Measurements from ENCODE around the gene IFNAR1.
"Not testable (repeated sequence)": the region's sequence is repeated elsewhere in the genome, so short reads cannot be mapped to it uniquely, and the experiment has no call there.

The IFNAR1 gene

GRCh38 chr21:33377221-33377920 is 52.6 kb downstream of the IFNAR1 start:
- no peak for DNase-seq (ENCODE audit: low read depth in 2 of 2)

DNA sequence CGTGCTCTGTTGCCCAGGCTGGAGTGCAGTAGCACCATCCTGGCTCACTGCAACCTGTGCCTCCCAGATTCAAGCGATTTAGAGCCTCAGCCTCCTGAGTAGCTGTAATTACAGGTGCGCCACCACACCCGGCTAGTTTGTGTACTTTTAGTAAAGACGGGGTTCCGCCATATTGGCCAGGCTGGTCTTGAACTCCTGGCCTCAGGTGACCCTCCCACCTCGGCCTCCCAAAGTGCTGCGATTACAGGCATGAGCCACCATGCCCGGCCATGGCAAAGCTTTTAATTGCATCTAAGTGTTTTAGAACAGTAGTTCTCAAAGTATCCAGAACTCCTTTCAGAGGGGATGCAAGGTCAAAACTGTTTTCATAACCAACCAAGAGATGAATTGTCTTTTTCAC is 53.3 kb downstream of the IFNAR1 start:
- DNase-seq (ENCODE audit: low read depth in 2 of 2): no peak

DNA sequence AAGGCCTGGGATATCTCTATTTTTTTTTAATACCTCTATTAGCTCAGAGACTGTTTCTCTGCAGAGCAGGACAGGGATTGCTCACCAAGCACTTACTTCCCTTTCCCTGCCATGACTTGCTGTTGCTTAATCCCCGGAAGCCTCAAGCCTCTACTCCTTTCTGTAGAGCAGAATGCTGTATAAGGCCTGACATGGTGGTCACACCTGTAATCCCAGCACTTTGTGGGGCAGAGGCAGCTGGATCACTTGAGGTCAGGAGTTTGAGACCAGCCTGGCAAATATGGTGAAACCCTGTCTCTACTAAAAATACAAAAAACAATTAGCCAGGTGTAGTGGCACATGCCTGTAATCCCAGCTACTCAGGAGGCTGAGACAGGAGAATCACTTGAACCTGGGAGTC is 55.2 kb downstream of the IFNAR1 start:
- DNase-seq (ENCODE audit: low read depth in 2 of 2): not testable (repeated sequence)

GRCh38 chr21:33380483-33380998 is 55.8 kb downstream of the IFNAR1 start:
- peak; percentile 84 to 92 for DNase-seq (ENCODE audit: low read depth in 2 of 2)

GRCh38 chr21:33381381-33381780 is 56.6 kb downstream of the IFNAR1 start:
- DNase-seq (ENCODE audit: low read depth in 2 of 2): not testable (repeated sequence)

GRCh38 chr21:33383056-33383888 is 58.5 kb downstream of the IFNAR1 start:
- peak; percentile 62 for DNase-seq (ENCODE audit: low read depth in 2 of 2)

DNA sequence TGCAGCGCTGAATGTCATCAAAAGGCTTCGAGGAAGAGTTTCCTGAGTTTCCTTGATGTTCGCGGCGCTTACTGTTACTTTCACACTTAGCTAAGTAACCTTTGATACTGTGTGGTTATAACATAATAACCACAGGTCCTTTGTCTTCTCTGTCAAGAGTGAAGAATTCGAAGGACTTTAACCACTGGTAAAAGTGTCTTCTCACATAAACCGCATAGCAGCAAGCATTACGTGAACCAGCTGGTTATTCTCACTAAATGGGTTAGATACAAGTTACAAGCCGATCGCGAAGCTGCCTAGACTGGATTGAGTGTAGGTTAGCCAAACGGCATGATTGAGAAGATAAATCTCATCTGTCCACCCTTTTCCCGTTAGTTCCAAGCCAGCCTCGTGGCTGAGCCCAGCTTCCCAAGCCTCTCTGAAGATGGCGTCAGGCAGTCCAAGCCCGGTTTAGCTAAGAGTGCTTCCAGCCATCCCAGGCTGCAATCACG is 60.1 kb downstream of the IFNAR1 start:
- DNase-seq (ENCODE audit: low read depth in 2 of 2): peak in 1 of 2 donors; percentile 28

DNA sequence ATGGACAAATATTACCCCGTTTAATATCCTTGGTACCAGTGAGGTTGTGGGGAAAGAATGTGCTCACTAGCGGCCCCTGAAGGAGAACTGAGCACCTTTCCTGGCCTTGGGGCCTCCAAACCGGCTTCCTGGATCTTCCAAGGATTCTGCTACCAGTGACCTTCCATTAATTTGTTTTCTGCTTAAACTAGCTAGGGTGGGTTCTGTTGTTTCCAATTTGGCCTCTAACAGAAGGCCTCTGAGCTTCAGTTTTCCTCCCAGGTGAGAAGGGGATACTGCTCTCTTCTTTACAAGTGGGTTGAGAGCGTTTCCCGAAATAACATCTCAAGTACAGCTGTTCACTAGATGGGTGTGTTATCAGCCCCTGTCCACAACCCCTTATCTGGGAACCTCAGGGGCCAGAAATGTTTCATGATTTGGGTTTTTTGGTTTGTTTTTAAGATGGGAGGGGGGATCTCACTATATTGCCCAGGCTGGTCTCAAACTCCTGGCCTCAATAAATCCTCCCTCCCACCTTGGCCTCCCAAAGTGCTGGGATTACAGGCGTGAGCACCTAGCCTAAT is 61.5 kb downstream of the IFNAR1 start:
- DNase-seq (ENCODE audit: low read depth in 2 of 2): no peak

GRCh38 chr21:33387294-33387693 is 62.5 kb downstream of the IFNAR1 start:
- no peak for DNase-seq (ENCODE audit: low read depth in 2 of 2)

DNA sequence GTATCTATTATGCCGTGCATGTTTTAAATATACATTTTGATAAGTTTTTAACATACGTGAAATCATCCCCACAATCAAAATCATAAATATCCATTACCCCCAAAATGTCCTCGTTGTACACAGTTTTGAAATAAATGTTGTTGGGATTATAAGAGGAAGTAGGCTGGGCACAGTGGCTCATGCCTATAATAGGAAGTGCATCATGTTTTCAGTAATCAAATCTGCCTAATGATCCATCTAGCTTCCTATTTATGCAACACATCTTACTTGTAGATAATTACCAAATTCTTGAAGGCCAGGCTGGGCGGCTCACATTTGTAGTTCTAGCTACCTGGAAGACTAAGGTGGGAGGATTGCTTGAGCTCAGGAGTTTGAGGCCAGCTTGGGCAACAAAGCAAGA is 63.4 kb downstream of the IFNAR1 start:
- DNase-seq (ENCODE audit: low read depth in 2 of 2): no peak

DNA sequence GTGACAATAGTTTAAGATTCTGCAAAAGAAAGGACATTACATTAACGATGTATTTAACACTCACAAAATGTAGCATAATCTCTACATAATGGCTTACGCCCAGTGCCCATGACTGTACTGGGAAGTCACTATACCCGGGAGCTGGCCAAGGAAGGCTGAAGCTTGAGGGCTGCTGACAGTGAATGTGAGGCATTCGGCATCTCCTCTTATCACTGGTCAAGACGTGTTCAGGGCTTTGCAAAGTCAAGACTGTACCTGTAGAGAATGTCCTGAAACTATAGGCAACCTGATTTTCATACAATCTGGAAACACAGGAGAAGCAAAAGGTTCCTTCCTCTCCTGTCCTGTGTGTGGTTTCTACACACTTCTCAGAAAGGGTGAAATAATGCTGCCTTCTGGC is 65.7 kb downstream of the IFNAR1 start:
- no peak for DNase-seq (ENCODE audit: low read depth in 2 of 2)

GRCh38 chr21:33391656-33392055 is 66.9 kb downstream of the IFNAR1 start:
- DNase-seq (ENCODE audit: low read depth in 2 of 2): no peak

- DNase-seq (ENCODE audit: low read depth in 2 of 2): no peak
Measured at GRCh38 chr21:33392284-33392985, 67.7 kb downstream of the IFNAR1 start.

DNA sequence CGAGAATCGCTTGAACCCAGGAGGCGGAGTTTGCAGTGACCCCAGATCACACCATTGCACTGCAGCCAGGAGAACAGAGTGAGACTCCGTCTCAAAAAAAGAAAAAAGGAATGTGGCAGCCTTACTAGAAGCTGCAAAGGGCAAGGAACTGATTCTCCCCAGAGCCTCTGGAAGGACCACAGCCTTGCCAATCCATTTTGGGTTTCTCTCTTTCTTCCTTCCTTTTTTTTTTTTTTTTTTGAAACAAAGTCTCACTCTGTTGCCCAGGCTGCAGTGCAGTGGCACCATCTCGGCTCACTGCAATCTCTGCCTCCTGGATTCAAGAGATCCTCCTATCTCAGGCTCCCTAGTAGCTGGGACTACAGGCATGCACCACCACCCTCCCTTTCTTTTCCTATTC is 68.6 kb downstream of the IFNAR1 start:
- DNase-seq (ENCODE audit: low read depth in 2 of 2): no peak

DNA sequence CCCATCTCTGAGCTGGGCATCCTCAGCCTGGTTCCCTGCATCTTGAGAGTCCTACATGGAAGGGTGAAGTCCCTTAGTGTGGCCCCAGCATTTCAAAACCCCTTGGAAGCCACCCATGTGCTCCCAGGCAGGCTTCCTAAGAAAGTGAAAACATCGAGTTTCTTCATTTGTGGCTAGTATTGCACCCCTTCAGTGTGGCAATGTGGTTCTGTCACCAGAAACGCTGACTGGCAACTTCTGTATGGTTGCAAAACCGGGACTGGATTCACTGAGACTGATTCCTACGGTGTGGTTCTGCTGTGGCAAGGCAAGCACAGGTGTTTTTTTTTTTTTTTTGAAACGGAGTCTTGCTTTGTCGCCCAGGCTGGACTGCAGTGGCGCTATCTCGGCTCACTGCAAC is 69.5 kb downstream of the IFNAR1 start:
- DNase-seq (ENCODE audit: low read depth in 2 of 2): no peak

GRCh38 chr21:33395891-33396331 is 71.1 kb downstream of the IFNAR1 start:
- DNase-seq (ENCODE audit: low read depth in 2 of 2): no peak

DNA sequence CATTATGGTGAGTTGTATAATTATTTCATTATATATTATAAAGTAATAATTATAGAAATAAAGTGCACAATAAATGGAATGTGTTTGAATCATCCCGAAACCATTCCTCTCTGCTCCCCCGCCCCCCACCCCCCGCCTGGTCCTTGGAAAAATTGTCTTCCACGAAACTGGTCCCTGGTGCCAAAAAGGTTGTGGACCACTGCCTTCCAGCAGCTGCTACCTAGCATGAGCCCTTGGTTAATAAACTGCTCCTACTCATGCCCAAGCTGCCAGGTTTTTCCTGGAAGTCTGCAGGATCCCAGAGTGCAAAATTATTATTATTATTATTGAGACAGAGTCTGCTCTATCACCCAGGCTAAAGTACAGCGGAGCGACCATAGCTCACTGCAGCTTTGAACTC is 71.7 kb downstream of the IFNAR1 start:
- no peak for DNase-seq (ENCODE audit: low read depth in 2 of 2)

- no peak for DNase-seq (ENCODE audit: low read depth in 2 of 2)
Measured at GRCh38 chr21:33396951-33397350, 72.2 kb downstream of the IFNAR1 start.

DNA sequence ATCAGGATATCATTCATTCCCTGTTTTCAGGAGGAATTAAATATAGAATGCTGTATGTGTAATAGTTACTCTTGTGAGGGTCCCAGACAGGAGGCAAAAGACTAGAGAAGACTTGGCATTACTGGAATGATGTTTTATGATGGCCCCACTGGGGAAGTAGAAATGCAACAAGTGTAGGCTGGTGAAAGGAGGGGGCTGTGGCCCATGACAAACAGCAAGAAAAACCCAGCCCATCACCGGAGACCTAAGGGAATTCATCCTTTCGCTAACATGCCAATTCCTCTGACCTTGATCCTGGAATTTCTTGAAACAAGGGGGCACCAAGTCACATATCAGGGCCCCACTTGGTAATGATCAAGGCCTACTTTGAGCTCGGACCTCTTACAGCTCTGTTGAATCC is 72.9 kb downstream of the IFNAR1 start:
- no peak for DNase-seq (ENCODE audit: low read depth in 2 of 2)

- no peak for DNase-seq (ENCODE audit: low read depth in 2 of 2)
Measured at GRCh38 chr21:33398361-33398760, 73.6 kb downstream of the IFNAR1 start.

GRCh38 chr21:33401630-33401992 is 76.8 kb downstream of the IFNAR1 start:
- no peak for DNase-seq (ENCODE audit: low read depth in 2 of 2)
